ENCODE data around the gene LSM5. TPM values are rescaled to one million over a fixed set of nuclear protein-coding genes. Genes with fewer than 3 reads are reported as not detected.

The LSM5 gene
- total and polyA plus RNA-seq, 9 of the 15 experiments (the other 6 are each of a cell fraction or from before 2014, with no cell fraction given): 36.3 to 620 (median 186) TPM

DNA sequence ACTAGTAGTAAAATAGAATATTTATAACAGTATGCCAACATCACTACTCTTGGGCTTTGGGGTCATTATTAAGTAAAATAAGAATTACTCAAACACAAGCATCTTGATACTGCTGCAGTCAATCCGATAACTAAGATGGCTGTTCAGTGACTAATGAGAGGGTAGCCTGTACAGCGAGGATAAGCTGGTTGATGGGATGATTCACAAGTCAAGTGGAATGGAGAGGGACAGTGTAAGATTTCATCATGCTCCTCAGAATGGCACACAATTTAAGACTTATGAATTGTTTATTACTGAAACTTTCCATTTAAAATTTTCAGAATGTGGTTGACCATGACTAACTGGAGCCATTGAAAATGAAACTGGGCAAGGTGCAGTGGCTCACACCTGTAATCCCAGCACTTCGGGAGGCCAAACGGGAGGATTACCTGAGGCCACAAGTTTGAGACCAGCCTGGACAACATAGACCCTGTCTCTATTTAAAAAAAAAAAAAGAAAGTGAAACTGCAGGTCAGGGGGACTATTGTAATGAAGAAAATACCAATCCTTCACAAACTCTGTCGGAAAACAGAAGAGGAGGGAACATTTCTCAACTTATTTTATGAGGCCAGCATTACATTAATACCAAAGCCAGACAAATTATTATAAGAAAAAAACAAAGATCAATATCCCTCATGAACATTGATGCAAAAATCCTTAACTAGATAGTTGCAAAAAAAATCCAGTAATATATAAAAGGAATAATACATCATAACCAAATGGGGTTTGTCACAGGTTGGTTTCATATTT is 16.3 kb upstream of the LSM5 start (continued):
- no peak for TF ChIP-seq RBBP5 (IDR thresholded peaks at IDR 0.05; ENCODE audit: borderline replicate concordance, insufficient read depth, low read length, poor library complexity, severe bottlenecking)
- TF ChIP-seq GTF2F1 (IDR thresholded peaks at IDR 0.05; ENCODE audit: low read depth, low read length): no peak
- no peak for TF ChIP-seq ETV6 (IDR thresholded peaks at IDR 0.05; ENCODE audit: borderline replicate concordance in 1 of 2, low read depth in 2 of 2, low read length in 1 of 2)
- TF ChIP-seq ETV6 (CRISPR knock-in tag; IDR thresholded peaks at IDR 0.05; ENCODE audit: borderline replicate concordance): no peak
- TF ChIP-seq ZNF274 (IDR thresholded peaks at IDR 0.05; ENCODE audit: borderline replicate concordance, low read depth, low read length): no peak
- peak; percentile 91 for TF ChIP-seq POLR2AphosphoS5 (IDR thresholded peaks at IDR 0.05; ENCODE audit: control insufficient read depth, insufficient read depth, low read depth, low read length)
- TF ChIP-seq ZNF551 (CRISPR knock-in tag; IDR thresholded peaks at IDR 0.05): no peak
- no peak for TF ChIP-seq IFI16 (CRISPR knock-in tag; IDR thresholded peaks at IDR 0.05)
- peak; percentile 84 for TF ChIP-seq MYC (IDR thresholded peaks at IDR 0.05; ENCODE audit: low read depth, low read length)
- TF ChIP-seq MYC (CRISPR knock-in tag; IDR thresholded peaks at IDR 0.05; ENCODE audit: borderline replicate concordance, low read depth): no peak
- TF ChIP-seq ZNF609 (CRISPR knock-in tag; IDR thresholded peaks at IDR 0.05; ENCODE audit: borderline replicate concordance): peak; percentile 49; the same call in 1 of the 2 replicates
- no peak; the same call in 1 of the 2 replicates for TF ChIP-seq MEF2D (tag; conservative IDR thresholded peaks at IDR 0.05; ENCODE audit: low read depth)
- no peak for TF ChIP-seq SMAD2 (IDR thresholded peaks at IDR 0.05; ENCODE audit: low read depth, low read length)
- TF ChIP-seq, protein P1, sequence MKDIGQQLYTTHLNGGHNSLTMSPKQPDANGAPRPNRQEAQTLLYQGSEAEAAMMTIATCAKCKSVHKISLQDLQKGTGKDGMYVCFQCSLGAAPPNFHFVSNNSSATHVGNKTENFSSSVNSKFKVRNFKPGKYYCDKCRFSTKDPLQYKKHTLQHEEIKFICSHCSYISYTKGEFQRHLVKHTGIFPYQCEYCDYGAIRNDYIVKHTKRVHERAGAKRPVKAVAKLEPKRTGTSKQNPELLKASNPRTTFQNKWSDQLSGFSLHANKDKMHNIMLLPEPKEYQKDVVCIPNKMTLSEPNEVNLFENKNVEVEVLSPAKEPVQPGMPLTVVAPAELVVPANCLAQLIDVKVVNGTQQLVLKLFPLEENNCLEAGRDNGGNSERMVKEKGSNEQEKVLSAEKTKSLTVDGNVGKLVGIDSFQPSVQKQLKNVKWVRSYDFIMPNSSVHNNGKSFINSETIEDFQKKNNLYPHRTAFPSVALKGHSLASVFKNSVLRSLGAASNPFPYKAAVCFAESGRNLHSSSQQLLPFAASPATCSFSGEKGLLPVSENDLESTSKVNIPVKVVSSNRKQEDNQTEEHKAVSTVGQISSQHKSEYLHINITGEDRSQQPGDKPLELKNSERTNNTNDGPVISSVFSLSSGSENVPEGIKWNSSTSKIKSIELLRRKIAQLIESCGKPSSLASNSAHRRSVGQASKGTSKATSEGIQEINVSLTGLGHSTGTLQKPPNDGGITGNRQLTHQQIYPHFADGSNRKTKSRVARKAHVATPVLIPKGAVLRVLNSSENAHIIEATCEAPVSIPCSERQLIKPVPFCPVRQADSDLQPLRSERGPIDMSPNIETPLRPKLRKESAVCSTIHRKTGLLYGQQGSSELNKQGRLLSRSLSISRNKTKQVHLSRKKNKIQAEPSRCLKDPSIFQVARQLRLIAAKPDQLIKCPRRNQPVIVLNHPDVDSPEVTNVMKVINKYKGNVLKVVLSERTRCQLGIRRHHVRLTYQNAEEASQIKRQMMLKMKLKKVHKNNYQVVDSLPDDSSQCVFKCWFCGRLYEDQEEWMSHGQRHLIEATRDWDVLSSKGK (CRISPR knock-in tag; IDR thresholded peaks at IDR 0.05): no peak
- no peak for TF ChIP-seq HMG20A (CRISPR knock-in tag; conservative IDR thresholded peaks at IDR 0.05)
- TF ChIP-seq ARID2 (IDR thresholded peaks at IDR 0.05): no peak
- TF ChIP-seq ZNF239 (CRISPR knock-in tag; IDR thresholded peaks at IDR 0.05): peak; percentile 38; the same call in 1 of the 2 replicates
- peak; percentile 24; the same call in 1 of the 2 replicates for TF ChIP-seq ZNF384 (IDR thresholded peaks at IDR 0.05; ENCODE audit: low read depth, low read length)
- peak; percentile 85 for TF ChIP-seq MTA2 (IDR thresholded peaks at IDR 0.05; ENCODE audit: low read depth)
- TF ChIP-seq PHB (CRISPR knock-in tag; IDR thresholded peaks at IDR 0.05): no peak

All from K562 (cell line).